CD4-positive, alpha-beta T cell treated with Interleukin-12 subunit alpha and Interleukin-12 subunit beta, for 1 hour (primary cell): Measurements from ENCODE around the gene ANAPC10.
"Not testable (repeated sequence)": the region's sequence is repeated elsewhere in the genome, so short reads cannot be mapped to it uniquely, and the experiment has no call there.

Experiments used
- DNase-seq: peaks from one replicate; pipeline ENCODE4 v3.0.0-alpha.2; 2020

ANAPC10 gene

DNA sequence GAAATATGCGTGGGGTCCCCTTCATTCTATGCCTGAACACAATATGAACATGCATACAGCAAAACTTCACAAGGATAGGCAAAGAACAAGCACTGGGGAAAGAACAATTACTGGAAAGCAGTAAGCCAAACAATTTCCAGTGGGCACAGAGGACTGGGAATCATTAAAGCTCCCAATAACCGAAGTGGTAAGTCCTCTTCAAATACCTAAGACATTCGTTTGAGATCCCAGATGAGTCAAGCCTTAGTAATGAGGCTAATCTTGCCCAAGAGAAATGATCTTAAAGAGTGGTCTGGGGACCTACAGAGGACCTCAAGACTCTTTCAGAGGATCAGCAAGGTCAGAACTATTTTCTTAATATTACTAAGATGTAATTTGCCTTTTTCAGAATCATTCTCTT is 28.6 kb downstream of the ANAPC10 start:
- no peak for DNase-seq

DNA sequence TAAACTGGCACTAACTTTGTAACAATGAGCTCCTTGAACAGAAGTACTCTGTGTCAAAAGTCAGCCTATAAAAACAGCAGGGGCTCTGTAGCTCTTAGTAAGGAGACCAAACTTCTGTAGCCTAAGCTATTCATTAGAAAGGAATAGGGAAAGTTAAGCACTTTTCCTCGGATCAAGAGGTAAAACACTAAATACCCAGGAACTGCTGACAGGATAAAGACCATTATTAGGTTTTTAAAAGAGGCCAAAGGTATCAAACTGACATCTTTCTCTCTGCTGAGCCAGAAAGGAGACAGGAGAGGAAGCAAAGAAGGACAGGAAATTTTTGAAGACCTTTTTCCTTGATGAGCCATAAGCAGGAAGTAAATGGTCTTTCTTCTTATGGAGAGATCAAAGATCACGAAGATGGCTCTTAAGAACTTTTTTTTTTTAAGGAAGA is 31.9 kb downstream of the ANAPC10 start:
- no peak for DNase-seq

DNA sequence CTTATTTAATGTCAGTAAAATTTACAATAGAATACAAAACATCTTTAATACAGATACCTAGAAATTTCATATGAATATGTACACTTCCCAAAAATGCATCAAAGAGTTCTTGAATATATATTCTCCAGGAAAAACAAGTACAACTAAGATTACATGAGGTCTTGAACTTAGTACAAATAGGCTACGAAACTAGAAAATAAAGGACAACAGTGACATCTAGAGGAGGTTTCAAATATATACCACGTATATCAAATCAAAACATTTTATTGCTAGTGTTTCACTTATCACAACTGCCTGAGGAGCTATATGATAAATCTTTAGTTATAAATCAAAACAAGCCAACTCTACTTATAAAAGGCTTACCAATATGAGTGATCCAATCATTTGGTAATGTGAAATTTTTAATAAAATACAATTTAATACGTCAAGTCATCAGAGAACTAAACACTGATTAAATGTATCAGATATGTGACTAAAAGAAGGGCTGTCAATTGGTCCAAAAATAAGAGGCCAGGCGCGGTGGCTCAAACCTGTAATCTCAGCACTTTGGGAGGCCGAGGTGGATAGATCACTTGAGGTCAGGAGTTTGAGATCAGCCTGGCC is 36.6 kb downstream of the ANAPC10 start:
- peak; percentile 50 for DNase-seq

DNA sequence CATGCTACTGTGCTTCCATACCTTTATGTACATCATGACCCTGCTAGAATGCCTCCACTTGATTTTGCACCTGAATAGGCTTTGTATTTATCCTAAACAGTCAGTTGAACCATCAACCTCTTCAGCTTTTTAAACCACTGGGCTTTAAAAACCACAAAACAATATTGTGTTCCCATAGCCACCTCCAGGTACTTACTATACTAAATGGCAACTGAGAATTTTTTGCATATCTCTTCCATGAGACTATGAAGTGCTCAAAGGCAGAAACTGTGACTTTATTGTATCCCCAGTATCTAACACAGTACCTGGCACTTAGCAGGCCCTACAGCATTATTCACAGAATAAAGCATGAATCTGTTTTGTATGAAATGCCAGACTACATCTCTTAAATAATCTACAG is 39.7 kb downstream of the ANAPC10 start:
- DNase-seq = no peak

DNA sequence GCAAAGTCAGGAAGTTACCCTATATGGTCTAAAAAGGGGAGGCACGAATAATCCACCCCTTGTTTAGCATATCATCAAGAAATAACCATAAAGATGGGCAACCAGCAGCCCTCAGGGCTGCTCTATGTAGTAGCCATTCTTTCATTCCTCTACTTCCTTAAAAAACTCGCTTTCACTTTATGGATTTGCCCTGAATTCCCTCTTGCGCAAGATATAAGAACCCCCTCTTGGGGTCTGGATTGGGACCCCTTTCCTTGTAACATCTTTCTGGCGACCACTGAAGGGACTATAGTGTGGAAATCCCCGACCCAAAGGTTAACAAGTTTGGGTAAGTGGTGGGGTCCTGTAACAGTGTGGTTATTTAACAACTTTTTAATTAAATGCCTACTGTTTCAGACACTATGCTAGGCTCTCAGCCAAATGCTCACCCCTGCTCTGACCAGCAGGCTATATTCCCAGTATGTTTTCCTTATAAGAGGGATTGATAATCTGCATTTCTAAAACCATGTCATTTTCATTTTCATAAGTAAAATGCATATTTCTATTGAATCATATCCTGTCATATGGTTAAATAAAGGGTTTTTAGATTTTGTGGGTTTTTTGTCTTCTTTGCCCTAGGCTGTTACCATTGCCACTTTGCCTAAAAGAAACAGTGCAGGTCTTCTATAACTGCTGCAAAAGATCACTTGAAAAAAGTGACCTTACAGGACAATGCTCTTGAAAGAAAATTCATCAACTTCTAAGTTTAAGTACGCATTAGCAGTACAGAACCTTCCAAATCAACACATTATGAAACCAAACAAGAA is 41.5 kb downstream of the ANAPC10 start:
- no peak for DNase-seq

DNA sequence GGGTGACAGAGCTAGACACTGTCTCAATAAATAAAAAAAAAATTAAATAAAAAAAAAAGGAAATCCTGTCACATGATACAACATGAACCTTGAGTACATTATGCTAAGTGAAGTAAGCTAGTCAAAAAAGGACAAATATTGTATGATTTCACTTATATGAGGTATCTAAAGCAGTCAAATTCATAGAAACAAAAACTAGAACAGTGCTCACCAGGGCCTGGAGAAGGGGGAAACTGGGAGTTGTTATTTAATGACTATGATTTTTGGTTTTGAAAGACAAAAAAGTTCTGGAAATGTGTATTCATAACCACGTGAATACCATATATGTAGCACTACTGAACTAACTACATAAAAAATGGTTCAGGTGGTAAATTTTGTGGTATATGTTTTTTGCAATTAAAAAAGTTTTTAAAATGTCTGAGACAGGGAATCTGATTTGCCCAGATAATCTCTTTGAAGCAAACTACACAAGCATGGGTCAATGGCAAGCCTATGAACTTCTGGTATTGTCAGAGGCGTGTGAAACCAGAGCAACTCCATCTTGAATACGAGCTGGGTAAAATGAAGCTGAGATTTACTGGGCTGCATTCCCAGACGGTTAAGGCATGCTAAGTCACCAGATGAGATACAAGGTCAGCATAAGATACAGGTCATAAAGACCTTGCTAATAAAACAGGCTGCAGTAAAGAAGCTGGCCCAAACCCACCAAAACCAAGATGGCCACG is 42.3 kb downstream of the ANAPC10 start:
- DNase-seq = no peak

DNA sequence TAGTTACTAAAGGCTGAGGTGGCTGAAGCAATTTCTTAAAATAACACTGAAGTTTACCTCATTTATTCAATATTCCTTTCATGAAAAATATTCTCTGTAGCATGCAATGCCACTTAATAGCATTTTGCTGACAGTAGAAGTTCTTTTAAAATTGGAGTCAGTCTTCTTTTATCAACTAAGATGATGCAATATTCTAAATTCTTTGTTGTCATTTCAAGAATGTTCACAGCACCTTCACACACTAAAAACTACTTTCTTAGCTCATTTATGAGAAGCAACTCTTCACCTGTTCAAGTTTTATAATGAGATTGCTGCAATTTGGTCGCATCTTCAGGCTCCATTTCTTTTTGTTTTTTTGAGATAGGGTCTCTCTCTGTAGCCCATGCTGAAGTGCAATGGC is 48.8 kb downstream of the ANAPC10 start:
- DNase-seq = no peak

DNA sequence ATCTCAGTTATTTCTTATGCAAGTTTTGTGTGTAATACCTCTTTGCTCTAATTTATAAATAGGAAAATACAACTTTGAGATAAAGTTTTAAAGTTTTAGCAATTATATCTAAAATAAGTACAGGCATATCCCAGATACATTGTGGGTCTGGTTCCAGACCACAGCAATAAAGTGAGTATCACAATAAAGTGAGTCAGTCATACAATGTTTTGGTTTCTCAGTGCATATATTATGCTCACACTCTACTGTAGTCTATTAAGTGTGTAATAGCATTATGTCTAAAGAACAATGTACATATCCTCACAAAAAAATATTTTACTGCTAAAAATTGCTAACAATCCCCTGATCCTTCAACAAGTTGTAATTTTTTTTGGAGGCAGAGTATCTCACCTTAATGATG is 49.2 kb downstream of the ANAPC10 start:
- no peak for DNase-seq

DNA sequence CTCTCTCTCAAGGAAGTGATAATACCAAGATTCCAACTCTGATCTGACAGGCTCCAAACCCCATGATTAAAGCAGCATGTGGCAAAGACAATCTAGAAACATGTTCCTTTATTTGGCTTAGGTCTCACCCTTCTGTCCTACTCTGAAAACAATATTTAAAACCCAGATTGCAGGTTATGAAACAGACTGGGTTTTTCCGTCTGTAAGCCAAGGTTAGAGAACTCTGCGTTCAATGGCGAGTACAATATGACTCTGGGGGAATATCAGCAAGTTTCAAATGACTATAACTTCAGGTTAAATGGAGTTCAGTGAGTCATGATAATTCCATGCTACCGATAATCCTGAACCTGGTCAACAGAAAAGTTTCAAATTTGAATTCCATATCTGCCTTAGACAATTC is 50.8 kb downstream of the ANAPC10 start:
- DNase-seq = no peak

DNA sequence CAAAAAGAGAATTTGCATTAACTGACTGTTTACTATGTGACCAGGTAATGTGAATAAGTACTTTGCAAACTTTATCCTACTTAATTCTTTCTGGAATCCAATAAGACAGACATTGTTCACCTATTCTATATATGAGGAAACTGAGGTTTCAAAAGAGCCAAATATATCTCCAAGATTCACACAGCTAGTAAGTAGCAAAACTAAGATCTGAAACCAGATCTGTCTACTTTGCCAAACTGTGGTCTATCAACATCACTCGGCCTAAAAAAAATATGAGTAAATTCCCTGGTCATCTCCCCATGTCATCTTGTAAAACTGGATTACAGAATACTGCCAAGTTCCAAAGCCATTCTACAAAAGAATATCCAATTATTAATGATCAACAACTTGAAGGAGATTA is 52.8 kb downstream of the ANAPC10 start:
- no peak for DNase-seq

DNA sequence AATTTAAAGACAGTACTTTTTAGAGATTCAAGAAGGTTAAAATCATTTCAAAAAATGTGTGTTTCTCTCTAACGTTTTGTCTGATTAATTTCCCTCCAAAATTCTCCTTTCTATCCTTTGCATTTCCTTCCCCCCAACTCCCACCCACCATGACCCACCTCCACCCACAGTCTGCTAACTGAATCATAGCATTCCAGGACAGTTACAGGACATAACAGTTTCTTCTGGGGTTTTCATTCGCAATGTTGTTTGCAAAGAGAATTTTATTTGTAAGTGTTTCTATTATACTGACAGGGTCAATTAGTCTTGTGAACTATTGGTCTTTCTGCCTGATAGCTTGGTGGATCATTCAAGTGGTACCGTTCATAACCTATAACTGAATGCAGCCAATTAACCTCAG is 53.7 kb downstream of the ANAPC10 start:
- DNase-seq = no peak

DNA sequence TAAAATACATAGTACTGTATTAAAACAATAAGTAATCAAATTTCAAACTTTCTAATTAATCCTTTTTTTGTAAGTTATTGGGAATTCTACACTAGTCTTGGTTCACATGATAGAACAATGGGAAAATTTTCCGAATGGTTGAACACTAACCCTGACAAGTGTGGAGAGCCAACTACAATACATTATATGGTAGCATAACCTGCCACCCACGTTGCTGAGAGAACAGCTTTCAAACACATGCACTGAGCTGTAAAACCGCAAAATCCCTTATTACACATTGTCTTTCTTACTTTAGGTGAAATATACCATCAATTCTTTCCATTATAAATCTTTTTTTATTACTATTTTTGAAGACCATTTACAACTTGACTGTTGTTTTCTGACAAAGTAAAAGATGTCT is 54.7 kb downstream of the ANAPC10 start:
- DNase-seq = no peak

DNA sequence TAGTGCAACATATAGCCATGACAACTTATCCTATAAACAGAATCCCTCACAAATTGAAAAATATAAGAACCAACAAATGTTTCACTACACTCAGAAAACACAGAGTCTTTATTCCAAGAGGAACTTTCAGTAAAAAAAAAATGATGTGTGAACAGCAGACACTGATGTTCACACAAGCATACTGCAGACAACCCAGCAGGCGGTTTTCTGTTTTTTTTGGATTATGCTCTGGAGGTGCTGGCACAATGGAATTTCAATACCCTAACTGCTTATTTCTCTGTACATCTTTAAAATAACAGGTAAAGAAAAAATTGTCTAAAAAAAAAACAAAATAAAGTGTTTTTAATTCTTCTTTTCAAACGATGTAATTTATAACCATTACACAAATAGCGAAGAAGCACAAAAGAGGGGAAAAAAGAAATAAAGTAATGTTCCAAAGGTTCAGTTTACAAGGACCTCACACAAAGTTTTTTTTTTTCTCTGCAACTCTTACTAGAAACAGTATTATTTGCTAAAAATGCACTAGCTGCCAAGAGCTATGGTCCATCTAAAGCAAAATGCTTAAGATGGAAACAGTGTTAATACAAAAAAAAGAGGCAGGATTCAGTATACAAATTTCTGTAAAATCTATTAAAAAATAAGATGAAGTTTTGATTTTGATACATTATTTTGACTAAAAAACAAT is 55.3 kb downstream of the ANAPC10 start:
- no peak for DNase-seq

DNA sequence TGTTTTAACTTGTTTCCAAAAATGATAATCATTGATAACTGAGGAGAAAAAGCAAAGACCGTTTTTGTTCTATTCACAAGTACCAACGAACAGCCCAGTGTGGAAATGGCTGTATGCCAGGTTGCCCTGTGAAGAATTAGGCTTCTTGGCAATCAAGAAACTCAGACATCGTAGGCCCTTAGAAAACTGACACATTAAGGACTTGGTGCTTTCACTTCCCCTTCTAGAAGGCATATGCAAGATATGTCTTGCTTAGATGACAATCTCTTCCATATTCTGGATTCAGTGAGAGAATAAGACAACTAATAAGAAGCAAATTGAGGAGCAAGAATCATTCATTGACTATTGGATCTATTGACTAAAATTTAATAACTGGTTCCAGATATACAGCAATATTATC is 56.6 kb downstream of the ANAPC10 start:
- no peak for DNase-seq

DNA sequence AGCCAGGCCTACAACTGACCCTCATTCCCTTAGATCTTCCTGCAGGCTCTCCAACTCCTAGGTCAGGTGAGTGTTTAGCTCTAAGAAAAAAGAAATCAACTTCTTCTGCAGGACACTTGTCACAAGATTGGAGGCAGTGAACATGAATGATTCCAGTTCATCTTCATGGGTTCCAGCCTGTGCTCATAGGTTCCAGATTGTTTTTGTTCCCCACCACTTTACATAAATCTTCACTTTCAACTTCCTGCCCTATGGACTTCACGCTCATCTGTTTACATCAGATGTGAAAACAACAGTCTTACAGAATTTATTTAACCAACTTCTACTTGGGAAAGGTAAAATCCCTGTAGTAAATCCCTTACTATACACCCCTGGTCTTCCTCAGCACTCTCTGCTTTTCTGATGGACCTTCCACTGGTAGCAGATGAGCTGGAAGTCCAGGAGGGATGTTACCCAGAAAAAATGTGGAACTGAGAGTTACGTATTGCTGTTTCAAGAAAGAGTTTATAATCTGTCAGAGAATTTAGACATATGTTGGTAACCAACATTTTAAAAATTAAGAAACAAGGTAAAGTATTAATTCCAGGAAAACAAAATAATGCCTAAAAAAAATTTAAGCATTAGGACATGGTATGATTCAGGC is 62.4 kb downstream of the ANAPC10 start:
- DNase-seq = no peak

DNA sequence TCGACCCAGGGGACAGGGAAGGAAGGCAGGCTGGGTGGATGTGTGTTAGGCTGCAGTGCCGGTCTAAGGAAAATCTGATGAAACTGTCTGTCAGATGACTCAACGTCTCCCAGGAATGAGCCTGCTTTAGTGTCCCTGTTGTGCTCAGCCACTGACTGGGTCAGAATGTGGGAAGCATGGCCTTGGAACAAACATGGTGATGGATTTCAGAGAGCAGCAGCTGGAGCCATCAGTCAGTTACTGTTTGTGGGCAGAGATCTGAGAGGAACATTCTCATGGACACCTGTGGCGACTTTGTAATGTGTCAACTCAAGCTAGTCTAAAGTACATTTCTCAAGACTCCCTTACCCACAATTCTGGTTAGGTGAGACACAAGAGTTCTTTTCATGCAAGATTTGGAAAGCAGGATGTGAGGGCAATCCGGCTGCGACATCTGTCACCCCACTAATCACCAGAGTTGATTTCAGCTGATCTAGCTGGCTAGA is 63.2 kb downstream of the ANAPC10 start:
- no peak for DNase-seq

DNA sequence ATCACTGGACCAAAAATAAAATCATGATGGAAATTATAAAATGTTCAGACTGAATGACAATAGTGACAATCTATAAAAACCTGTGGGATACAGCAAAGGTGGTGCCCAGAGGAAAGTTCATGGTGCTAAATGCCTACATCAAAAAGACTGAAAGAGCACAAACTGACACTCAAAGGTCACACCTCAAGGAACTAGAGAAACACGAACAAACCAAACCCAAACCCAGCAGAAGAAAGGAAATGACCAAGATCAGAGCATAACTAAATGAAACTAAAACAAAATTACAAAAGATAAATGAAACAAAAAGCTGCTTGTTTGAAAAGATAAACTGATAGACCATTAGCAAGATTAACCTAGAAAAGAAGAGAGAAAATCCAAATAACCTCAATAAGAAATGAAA is 78.7 kb downstream of the ANAPC10 start:
- peak; percentile 17 for DNase-seq

DNA sequence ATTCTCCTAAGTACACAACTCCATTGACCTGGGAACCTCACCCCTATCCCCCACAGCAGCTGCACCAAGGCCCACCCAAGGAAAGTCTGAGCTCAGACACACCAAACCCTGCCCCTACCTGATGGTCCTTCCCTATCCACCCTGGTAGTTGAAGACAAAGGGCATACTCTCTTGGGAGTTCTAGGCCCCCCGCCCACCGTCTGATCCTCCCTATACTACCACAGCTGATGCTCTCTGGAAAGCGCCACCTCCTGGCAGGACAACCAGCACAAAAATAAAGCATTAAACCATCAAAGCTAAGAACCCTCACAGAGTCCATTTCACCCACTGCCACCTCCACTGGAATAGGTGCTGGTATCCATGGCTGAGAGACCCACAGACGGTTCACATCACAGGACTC is 83.6 kb downstream of the ANAPC10 start:
- no peak for DNase-seq

DNA sequence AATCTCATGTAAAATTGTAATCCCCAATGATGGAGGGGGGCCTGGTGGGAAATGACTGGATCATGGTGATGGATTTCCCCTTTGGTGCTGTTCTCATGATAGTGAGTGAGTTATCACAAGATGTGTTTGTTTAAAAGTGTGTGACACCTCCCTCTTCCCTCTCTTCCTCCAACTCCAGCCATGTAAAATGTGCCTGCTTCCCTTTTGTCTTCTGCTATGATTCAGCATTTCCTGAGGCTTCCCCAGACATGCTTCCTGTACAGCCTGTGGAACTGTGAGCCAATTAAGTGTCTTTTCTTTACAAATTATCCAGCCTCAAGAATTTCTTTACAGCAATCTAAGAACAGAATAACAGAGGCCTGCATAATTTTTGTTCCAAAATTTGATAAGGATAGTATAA is 85.2 kb downstream of the ANAPC10 start:
- no peak for DNase-seq

DNA sequence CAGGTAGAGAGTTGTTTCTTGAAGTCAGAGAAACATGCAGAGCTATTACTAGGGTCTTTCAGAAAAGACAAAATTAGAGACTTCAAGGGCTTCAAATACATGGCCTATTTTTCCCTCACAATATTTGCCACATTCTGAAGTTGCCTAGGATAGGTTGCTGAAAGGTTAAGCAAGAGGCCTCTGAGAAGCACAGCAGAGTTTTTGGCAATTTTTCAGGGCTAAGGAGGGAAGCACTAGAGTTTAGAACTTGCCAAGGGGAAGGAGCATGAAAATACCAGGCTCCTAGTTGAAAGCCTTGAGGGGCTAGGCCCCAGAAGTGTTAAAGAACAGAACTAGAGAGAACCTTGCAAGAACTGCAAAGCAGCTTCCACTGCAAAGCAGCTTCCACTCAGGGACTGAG is 86.4 kb downstream of the ANAPC10 start:
- no peak for DNase-seq

DNA sequence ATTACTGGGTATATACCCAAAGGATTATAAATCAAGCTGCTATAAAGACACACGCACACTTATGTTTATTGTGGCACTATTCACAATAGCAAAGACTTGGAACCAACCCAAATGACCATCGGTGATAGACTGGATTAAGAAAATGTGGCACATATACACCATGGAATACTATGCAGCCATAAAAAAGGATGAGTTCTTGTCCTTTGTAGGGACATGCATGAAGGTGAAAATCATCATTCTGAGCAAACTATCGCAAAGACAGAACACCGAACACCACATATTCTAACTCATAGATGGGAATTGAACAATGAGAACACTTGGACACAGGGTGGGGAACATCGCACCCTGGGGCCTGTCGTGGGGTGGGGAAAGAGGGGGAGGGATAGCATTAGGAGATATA is 87.7 kb downstream of the ANAPC10 start:
- not testable (repeated sequence) for DNase-seq

DNA sequence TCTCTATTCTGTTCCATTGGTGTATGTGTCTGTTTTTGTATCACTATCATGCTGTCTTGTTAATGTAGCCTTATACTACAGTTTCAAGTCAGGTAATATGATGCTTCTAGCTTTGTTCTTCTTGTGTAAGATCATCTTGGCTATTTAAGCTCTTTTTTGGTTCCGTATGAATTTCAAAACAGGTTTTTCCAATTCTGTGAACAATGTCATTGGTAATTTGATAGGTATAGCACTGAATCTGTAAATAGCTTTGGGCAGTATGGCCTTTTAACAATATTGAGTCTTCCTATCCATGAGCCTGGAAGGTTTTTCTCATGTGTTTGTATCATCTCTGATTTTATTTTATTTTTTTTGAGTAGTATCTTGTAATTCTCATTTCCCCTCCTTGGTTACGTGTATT is 94.3 kb downstream of the ANAPC10 start:
- no peak for DNase-seq

DNA sequence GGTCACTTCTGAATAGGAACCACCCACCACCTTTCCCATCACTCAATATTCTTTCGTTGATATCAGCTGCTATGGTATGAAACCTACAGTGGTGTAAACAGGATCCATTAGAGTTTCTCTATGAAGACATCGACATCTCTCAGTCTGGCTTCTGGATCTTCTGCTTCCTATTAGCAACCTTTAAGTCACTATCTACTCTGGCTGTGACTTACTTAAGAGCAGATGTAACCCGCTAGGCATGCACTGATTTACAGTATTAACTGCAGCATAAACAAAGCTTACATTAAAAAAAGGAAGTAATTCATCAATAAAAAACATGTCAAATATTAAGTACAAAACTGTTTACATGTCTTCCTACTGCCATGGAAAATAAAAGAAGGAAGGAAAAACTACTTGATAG is 96.4 kb downstream of the ANAPC10 start:
- DNase-seq = no peak
